IMR-90 (cell line): ENCODE data around the gene MARCO. TPM values are rescaled to one million over a fixed set of nuclear protein-coding genes. Genes with fewer than 3 reads are reported as not detected.

Experiments
- ATAC-seq: fragments of 200-7000 bp; cut with Tn5 transposase; 2 replicates; pipeline ENCODE4 v1.9.1; 2020; ENCODE audit warnings: low read depth, mild to moderate bottlenecking, moderate library complexity
- BruUV-seq: library from RNA; stranded (reverse); fragments of 400-500 nt; replicated peaks from 2 replicates; lab custom pipeline; 2021; lab: Mats Ljungman, UMichigan
- CTCF ChIA-PET: fragments of 300-600 bp; formaldehyde crosslinking; extraction: SDS; loops from one replicate; lab custom pipeline; 2021; ENCODE audit warnings: antibody characterized with exemption; lab: Yijun Ruan, JAX
- POLR2A ChIA-PET: fragments of 300-600 bp; sonication (Branson Sonifier 250); formaldehyde crosslinking; loops from one replicate; lab custom pipeline; 2022; ENCODE audit warnings: antibody characterized with exemption; ENCODE audit not compliant: unreplicated experiment; lab: Charles Lee
- DNase-seq: peaks from one replicate; pipeline ENCODE4 v3.0.0; 2013
- H2AFZ ChIP-seq: replicated peaks from 2 replicates; pipeline ENCODE3; 2013; ENCODE audit warnings: low read length, mild to moderate bottlenecking; ENCODE audit not compliant: poor library complexity
- H2AK5ac ChIP-seq: 2 replicates; pipeline ENCODE4 v1.6.1; 2013; ENCODE audit warnings: low read depth, low read length, inconsistent platforms
- H2AK9ac ChIP-seq: replicated peaks from 2 replicates; pipeline ENCODE3; 2013; ENCODE audit warnings: mild to moderate bottlenecking, low read depth, low read length, moderate library complexity; ENCODE audit not compliant: poor library complexity
- H2BK120ac ChIP-seq: 2 replicates; pipeline ENCODE4 v1.6.1; 2013; ENCODE audit warnings: low read depth, low read length, inconsistent platforms
- H2BK15ac ChIP-seq: 3 replicates; pipeline ENCODE4 v1.6.1; 2013; ENCODE audit warnings: low read depth, low read length, inconsistent platforms
- H2BK20ac ChIP-seq: 2 replicates; pipeline ENCODE4 v1.6.1; 2013; ENCODE audit warnings: low read depth, mild to moderate bottlenecking, inconsistent platforms, low read length, moderate library complexity
- H2BK5ac ChIP-seq: 2 replicates; pipeline ENCODE4 v1.6.1; 2013; ENCODE audit warnings: mild to moderate bottlenecking, low read depth, low read length, inconsistent platforms; ENCODE audit not compliant: poor library complexity, severe bottlenecking
- H3K14ac ChIP-seq: replicated peaks from 2 replicates; pipeline ENCODE4 v1.6.1; 2013; ENCODE audit warnings: low read depth, low read length, inconsistent platforms
- H3K18ac ChIP-seq: 2 replicates; pipeline ENCODE4 v1.6.1; 2013; ENCODE audit warnings: low read depth, low read length, control low read depth
- H3K23ac ChIP-seq: 2 replicates; pipeline ENCODE4 v1.6.1; 2013; ENCODE audit warnings: low read depth, low read length, inconsistent platforms
- H3K27ac ChIP-seq: 2 replicates; pipeline ENCODE4 v1.5.1; 2013; ENCODE audit warnings: mild to moderate bottlenecking, control low read depth, low read length; ENCODE audit not compliant: insufficient read depth
- H3K27me3 ChIP-seq: 2 replicates; pipeline ENCODE4 v1.6.1; 2013; ENCODE audit warnings: low read length; ENCODE audit not compliant: control insufficient read depth, insufficient read depth
- H3K36me3 ChIP-seq: 2 replicates; pipeline ENCODE4 v1.6.1; 2013; ENCODE audit warnings: low read length, mixed read lengths; ENCODE audit not compliant: control insufficient read depth, insufficient read depth
- H3K4ac ChIP-seq: 2 replicates; pipeline ENCODE4 v1.6.1; 2013; ENCODE audit warnings: low read depth, low read length, inconsistent platforms
- H3K4me1 ChIP-seq: 2 replicates; pipeline ENCODE4 v1.6.1; 2013; ENCODE audit warnings: low read length, mixed read lengths; ENCODE audit not compliant: control insufficient read depth, insufficient read depth
- H3K4me2 ChIP-seq: 2 replicates; pipeline ENCODE4 v1.6.1; 2013; ENCODE audit warnings: low read depth, mild to moderate bottlenecking, control low read depth, low read length, moderate library complexity
- H3K4me3 ChIP-seq: 2 replicates; pipeline ENCODE4 v1.5.1; 2013; ENCODE audit warnings: low read depth, mild to moderate bottlenecking, control low read depth, low read length, moderate library complexity; ENCODE audit not compliant: insufficient read depth
- H3K56ac ChIP-seq: 2 replicates; pipeline ENCODE4 v1.6.1; 2013; ENCODE audit warnings: low read length, inconsistent platforms; ENCODE audit not compliant: insufficient read depth; ENCODE audit errors: extremely low read depth
- H3K79me1 ChIP-seq, 2 experiments: 2 replicates each; pipeline ENCODE4 v1.6.1; 2013; ENCODE audit warnings: low read length in 2 of 2, inconsistent platforms in 1 of 2, low read depth in 1 of 2
- H3K9ac ChIP-seq: 2 replicates; pipeline ENCODE4 v1.6.1; 2013; ENCODE audit warnings: low read depth, low read length, control low read depth
- H3K9me1 ChIP-seq: 2 replicates; pipeline ENCODE4 v1.6.1; 2013; ENCODE audit warnings: low read length, inconsistent platforms; ENCODE audit not compliant: insufficient read depth
- H3K9me3 ChIP-seq: 2 replicates; pipeline ENCODE4 v1.6.1; 2013; ENCODE audit warnings: low read length; ENCODE audit not compliant: control insufficient read depth, insufficient read depth
- H4K20me1 ChIP-seq: 2 replicates; pipeline ENCODE4 v1.6.1; 2013; ENCODE audit warnings: low read length, inconsistent platforms; ENCODE audit not compliant: insufficient read depth
- H4K5ac ChIP-seq: 2 replicates; pipeline ENCODE4 v1.6.1; 2013; ENCODE audit warnings: mild to moderate bottlenecking, low read depth, low read length, control low read depth
- H4K8ac ChIP-seq, 2 experiments: 2 replicates each; pipeline ENCODE4 v1.6.1; 2013; ENCODE audit warnings: low read depth in 2 of 2, low read length in 2 of 2, control low read depth in 1 of 2, inconsistent platforms in 1 of 2
- H4K91ac ChIP-seq: 2 replicates; pipeline ENCODE4 v1.6.1; 2013; ENCODE audit warnings: low read depth, low read length, inconsistent platforms; ENCODE audit not compliant: insufficient read depth
- BHLHE40 ChIP-seq: fragments of 150-350 bp; IDR thresholded peaks from 2 replicates; pipeline ENCODE4 v1.6.1; 2016; ENCODE audit warnings: mild to moderate bottlenecking, low read depth, low read length
- CEBPB ChIP-seq: IDR thresholded peaks from 2 replicates; pipeline ENCODE4 v1.6.1; 2012; ENCODE audit warnings: low read depth, low read length, improper control_type of control experiment
- CHD1 ChIP-seq: IDR thresholded peaks from 2 replicates; pipeline ENCODE4 v1.6.1; 2012; ENCODE audit warnings: low read depth, low read length, improper control_type of control experiment
- CTCF ChIP-seq: conservative IDR thresholded peaks from 2 replicates; pipeline ENCODE4 v1.5.1; 2012; ENCODE audit warnings: mild to moderate bottlenecking, low read depth, low read length, improper control_type of control experiment
- ELK1 ChIP-seq: fragments of 150-350 bp; IDR thresholded peaks from 2 replicates; pipeline ENCODE4 v1.6.1; 2016; ENCODE audit warnings: low read depth, mild to moderate bottlenecking, low read length, moderate library complexity, borderline replicate concordance
- FOS ChIP-seq: fragments of 150-350 bp; IDR thresholded peaks from 2 replicates; pipeline ENCODE4 v1.6.1; 2016; ENCODE audit warnings: low read depth, low read length
- MAFK ChIP-seq: IDR thresholded peaks from 2 replicates; pipeline ENCODE4 v1.6.1; 2012; ENCODE audit warnings: low read depth, low read length, improper control_type of control experiment
- MAZ ChIP-seq: IDR thresholded peaks from 2 replicates; pipeline ENCODE4 v1.6.1; 2012; ENCODE audit warnings: low read depth, mild to moderate bottlenecking, low read length, improper control_type of control experiment, moderate library complexity, borderline replicate concordance
- MXI1 ChIP-seq: IDR thresholded peaks from 2 replicates; pipeline ENCODE4 v1.6.1; 2012; ENCODE audit warnings: low read depth, mild to moderate bottlenecking, low read length, moderate library complexity, borderline replicate concordance
- NFE2L2 ChIP-seq: fragments of 150-350 bp; IDR thresholded peaks from 2 replicates; pipeline ENCODE4 v1.6.1; 2016; ENCODE audit warnings: low read depth, mild to moderate bottlenecking, low read length
- POLR2A ChIP-seq: IDR thresholded peaks from 2 replicates; pipeline ENCODE4 v1.6.1; 2012; ENCODE audit warnings: mild to moderate bottlenecking, low read depth, low read length
- RAD21 ChIP-seq: IDR thresholded peaks from 2 replicates; pipeline ENCODE4 v1.6.1; 2012; ENCODE audit warnings: low read length, improper control_type of control experiment
- RCOR1 ChIP-seq: IDR thresholded peaks from 2 replicates; pipeline ENCODE4 v1.6.1; 2012; ENCODE audit warnings: mild to moderate bottlenecking, low read length, improper control_type of control experiment; ENCODE audit not compliant: insufficient replicate concordance
- RFX5 ChIP-seq: IDR thresholded peaks from 2 replicates; pipeline ENCODE4 v1.8.0; 2012; ENCODE audit warnings: low read depth, mild to moderate bottlenecking, low read length, moderate library complexity
- SMC3 ChIP-seq: fragments of 150-350 bp; IDR thresholded peaks from 2 replicates; pipeline ENCODE4 v1.6.1; 2016; ENCODE audit warnings: low read depth, mild to moderate bottlenecking, antibody characterized with exemption, low read length, moderate library complexity
- USF2 ChIP-seq: fragments of 150-350 bp; IDR thresholded peaks from 2 replicates; pipeline ENCODE4 v1.6.1; 2017; ENCODE audit warnings: mild to moderate bottlenecking, antibody characterized with exemption, low read length, low read depth
- WGBS, 2 experiments: methylation state at CpG; one replicate each; pipeline versions ENCODE4 v1.1.5 to v1.1.7; 2013; ENCODE audit warnings: missing lambda C conversion rate in 2 of 2; ENCODE audit not compliant: insufficient read length in 1 of 2; ENCODE audit errors: extremely low coverage in 2 of 2; 5-methylcytosine and 5-hydroxymethylcytosine counted together
- dilution Hi-C: fragments of 300-500 bp; cut with HindIII; formaldehyde crosslinking; loops from one replicate; pipeline ENCODE4 v1.14.3; 2018; ENCODE audit warnings: low sequenced_read_pairs; ENCODE audit not compliant: unreplicated experiment
- in situ Hi-C: fragments of 300-500 bp; cut with MboI; formaldehyde crosslinking; loops from 3 replicates; pipeline ENCODE4 v1.14.3; 2019; ENCODE audit warnings: low sequenced_read_pairs, inconsistent platforms, mixed read lengths
- intact Hi-C: fragments of 100-400 bp; cut with micrococcal nuclease; formaldehyde crosslinking; loops from 2 replicates; pipeline ENCODE4 v1.10.0; 2022
- polyA plus RNA-seq, 3 experiments: library from polyadenylated mRNA; depleted of rRNA; stranded (reverse); fragments of >200 nt; gene quantifications; 2 replicates each; pipeline ENCODE4 v1.2.3, GENCODE V29; 2012; ENCODE audit warnings: low replicate concordance in 1 of 3
- total RNA-seq: library from RNA; depleted of rRNA; stranded (reverse); fragments of >200 nt; gene quantifications from 2 replicates; pipeline ENCODE4 v1.2.3, GENCODE V29; 2012

The MARCO gene
- total and polyA plus RNA-seq, 2 of the 4 experiments (the other 2 are of a cell fraction): not detected

DNA sequence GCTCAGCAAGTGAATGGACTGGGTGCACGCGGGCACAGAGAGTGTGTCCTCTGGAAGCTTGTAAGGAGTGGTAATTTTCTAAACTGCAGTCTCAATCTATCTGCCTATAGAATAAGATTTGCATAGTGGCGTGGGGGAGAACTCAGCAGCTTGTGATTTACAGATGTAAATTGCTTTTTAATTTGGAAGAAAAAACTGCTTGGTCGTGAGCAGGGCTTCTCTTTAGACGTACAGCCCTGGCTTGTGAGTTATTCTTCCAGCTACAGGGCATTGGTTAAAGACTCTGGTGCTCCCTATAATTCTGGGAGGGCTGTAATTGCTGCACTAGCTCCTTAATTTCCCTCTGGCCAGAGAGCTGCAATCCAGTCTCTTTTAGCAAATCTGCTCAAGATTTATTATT lies 84.9 kb downstream of the MARCO start:
- Histone ChIP-seq H2AK9ac (no peak overlapping the region), H3K9ac (no peak overlapping the region), H3K36me3 (no peaks in the 10 kb centered on the region), H4K91ac (no peak overlapping the region), H2AFZ (no peak overlapping the region), H3K27ac (no peak overlapping the region), H3K9me1 (no peaks in the 10 kb centered on the region; the same call in 1 of the 2 replicates), H3K23ac (no peak overlapping the region), H4K5ac (no peak overlapping the region), H4K20me1 (no peaks in the 10 kb centered on the region), H3K27me3 (no peaks in the 10 kb centered on the region), H3K4ac (no peak overlapping the region), H3K79me1 (no peaks in the 10 kb centered on the region), H2BK5ac (no peak overlapping the region), H3K18ac (no peak overlapping the region), H2BK20ac (no peak overlapping the region), H3K56ac (no peak overlapping the region), H2BK120ac (no peak overlapping the region), H2BK15ac (no peak overlapping the region), H3K14ac (no peak overlapping the region), H3K4me3 (no peak overlapping the region), H3K4me1 (no peaks in the 10 kb centered on the region), H3K4me2 (no peak overlapping the region), H2AK5ac (no peak overlapping the region), H4K8ac (no peak overlapping the region), H3K9me3 (no peaks in the 10 kb centered on the region)
- intact Hi-C loops (no loop called here), in situ Hi-C loops (loop anchor here (10.0 kb wide), 1 partner anchor 258 kb away; no protein-coding TSS in a partner anchor), dilution Hi-C loops (no loop called here)
- CTCF ChIA-PET: interaction anchor here (1.4 kb wide), 1 partner anchor 264 kb away, joined by 3 read pairs; no protein-coding TSS in a partner anchor
- POLR2A ChIA-PET: no interaction called here
- no peak for TF ChIP-seq MAZ
- TF ChIP-seq MAFK: no peak
- no peak for TF ChIP-seq NFE2L2
- no peak for TF ChIP-seq CTCF
- no peak for TF ChIP-seq RFX5
- no peak for TF ChIP-seq POLR2A
- TF ChIP-seq SMC3: no peak
- TF ChIP-seq RAD21: no peak
- TF ChIP-seq RCOR1: no peak
- no peak for TF ChIP-seq CHD1
- no peak for TF ChIP-seq FOS
- TF ChIP-seq CEBPB: no peak
- TF ChIP-seq ELK1: no peak
- TF ChIP-seq USF2: no peak
- TF ChIP-seq BHLHE40: no peak
- TF ChIP-seq MXI1: no peak
- no TSS peak for BruUV-seq
- ATAC-seq (no peak), DNase-seq (no peak)
- no CpG with 5 or more reads among the region's 5 CpGs for WGBS, 2 experiments
